NK-92 treated with Interleukin-12 subunit alpha and Interleukin-12 subunit beta, amount 100 ng/mL, for 24 hours (cell line): Measurements from ENCODE around the gene HYDIN.
"Not testable (repeated sequence)": the region's sequence is repeated elsewhere in the genome, so short reads cannot be mapped to it uniquely, and the experiment has no call there.

Experiments
- DNase-seq: peaks from one replicate; lab custom pipeline; 2025; lab: John Stamatoyannopoulos, UW

Gene HYDIN

DNA sequence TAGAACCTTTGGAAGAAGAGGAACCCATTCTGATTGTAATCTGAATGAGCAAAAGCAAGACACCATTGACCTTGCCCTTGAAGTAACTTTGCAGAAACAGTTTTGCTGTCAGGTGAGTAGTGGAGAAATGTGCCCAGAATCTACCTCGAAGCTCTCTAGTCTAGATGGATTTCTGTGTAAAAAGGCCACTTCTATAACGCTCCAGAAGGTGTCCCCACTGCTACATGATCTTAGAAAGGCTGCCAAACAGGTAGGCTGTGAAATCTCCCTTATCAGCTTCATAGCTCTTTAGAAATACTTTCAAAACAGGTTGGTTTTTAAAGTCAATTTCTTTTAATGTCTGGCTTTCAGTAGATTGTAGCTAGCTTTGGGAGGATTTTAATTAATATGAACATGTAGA is 230.8 kb downstream of the HYDIN start:
- not testable (repeated sequence) for DNase-seq

GRCh38 chr16:70995799-70996198 is 234.7 kb downstream of the HYDIN start:
- DNase-seq = not testable (repeated sequence)

DNA sequence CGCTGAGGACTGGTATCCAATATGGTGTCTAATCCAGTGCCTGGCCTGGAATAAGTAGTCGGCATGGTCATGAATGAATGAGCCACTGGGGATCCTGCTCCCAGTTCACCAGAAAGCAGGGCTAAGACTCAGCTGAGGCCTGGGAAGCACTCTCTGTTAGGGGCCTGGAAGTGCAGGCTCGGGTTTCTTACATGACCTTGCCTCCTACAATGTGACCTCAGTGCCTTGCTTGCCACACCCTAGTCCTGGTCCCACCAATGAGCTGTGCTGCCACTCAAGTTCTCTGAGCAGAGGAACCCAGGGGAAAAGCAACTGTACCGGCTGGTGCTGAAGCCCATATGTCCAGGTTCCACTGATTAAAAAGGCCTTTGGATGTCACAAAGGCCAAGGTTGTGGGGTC is 238.0 kb downstream of the HYDIN start:
- not testable (repeated sequence) for DNase-seq

- not testable (repeated sequence) for DNase-seq
These were observed 243.4 kb downstream of the HYDIN start for GRCh38 chr16:70987019-70987715.

DNA sequence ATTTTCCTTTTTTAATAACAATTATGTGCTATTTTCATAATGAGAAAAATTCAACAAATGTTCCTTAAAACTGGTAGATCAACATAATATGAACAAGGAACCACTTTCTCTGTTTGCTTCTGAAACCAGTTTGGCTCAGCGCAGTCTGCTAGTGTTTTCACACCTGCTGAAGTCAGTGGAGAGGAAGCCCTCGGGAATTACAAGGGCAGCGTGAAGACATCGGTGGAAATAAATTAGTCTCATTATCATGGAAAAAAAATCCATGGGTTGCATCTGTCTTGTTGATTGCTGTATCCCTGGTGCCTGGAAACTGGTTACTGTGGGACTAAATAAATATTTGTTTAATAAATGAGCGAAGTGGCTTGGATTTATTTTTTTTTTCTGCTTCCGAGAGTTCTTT is 245.8 kb downstream of the HYDIN start:
- not testable (repeated sequence) for DNase-seq

DNA sequence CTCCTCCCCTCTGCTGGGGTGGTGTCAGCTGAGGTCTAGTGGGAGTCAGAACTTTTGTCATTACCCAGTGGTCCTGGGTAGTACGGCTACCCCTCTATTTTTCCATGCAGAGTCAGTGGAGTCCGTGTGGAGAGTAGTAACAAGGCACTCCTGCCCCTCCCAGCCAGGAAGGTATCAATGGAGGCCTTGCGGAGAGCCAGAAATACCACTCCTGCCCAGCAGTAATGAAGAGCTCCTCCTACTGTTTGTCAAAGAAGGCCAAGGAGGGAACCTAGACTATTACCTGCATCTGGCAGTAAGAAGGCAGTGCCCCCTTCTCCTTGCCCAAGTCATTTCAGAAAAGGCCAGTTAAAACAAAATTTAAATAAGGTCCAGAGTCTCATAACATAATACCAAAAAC is 262.2 kb downstream of the HYDIN start:
- not testable (repeated sequence) for DNase-seq

- not testable (repeated sequence) for DNase-seq
These were observed 270.4 kb downstream of the HYDIN start for GRCh38 chr16:70960169-70960568.

DNA sequence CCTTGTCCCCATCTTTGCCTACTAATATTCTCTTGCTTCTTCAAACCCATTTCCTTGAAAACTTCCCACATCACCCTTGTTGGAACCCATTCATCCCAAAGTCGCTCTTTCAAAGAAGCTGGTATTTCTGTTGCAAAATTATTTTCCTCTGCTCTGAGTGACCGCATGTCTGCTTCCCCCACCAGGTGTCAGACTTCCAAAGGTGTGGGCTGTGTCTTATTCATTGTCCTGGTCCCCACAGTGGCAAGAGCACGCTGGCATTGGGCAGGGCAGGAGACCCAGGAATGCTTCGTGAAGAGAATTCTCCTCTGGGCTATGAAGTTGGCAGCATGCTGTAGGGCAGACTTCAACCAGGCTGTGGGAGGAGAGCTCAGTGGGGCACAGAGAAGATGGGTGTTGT is 275.6 kb downstream of the HYDIN start:
- DNase-seq = not testable (repeated sequence)

DNA sequence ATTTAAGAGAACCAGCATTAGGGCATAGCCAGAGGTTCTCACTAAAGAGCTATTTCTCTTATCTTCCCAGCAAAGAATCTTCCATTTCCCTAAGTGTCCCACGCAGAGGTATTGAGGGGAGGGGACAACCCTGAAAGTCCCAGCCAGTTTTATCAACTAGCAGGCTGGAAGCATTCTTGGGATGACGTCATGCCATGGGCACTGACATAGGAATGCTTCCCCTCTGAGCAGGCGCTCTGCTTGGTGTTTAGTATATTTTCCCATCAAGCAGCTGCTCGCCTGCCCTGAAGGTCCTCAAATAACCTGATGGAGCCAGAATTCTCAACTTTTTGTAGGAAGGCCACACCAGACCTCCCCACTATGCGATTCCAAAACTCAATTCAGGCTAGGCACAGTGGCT is 276.7 kb downstream of the HYDIN start:
- DNase-seq = not testable (repeated sequence)

DNA sequence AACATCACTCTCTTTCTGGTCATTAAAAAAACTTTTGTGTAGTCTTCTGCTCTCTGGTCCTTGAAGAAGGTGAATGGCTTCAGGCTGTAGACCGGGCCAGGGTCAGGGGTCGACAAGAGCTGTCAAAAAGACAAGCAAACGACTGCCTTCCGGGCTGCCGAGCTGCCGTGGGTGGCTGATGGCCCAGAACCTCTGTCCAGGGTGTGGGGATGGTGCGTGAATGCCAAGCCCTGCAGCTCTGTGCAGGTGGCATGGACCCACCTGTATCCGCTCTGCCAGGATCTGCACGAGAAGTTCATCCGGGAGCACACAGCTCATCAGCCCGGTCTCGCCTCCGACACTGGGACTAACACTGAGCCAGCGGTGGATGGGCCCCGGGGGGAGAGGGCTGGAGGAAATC is 287.0 kb downstream of the HYDIN start:
- not testable (repeated sequence) for DNase-seq

DNA sequence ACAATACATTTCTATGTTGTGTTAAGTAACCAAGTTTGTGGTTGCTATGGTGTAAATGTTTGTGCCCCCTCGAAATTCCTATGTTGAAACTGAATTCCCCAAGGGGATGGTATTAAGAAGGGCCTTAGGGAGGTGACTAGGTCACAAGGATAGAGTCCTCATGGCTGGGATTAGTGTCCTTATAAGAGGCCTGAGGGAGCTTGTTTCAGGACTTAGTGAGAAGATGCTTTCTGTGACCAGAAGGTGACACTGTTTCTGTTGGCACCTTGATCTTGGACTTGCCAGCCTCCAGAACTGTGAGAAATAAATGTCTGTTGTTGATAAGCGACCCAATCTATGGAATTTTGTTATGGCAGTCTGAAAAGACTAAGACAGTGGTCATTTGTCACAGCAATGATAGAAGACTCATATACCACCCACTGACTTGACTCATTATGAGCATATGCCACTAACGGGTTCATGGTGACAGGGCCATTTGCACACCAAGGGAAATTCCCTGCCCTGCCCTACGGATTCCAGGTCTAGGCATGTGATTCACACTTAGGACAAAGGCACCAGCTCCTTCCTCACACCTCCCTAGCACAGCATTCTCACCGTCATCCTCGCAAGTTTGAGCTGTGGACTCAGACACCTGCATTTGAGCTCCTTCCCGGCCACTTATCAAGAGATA is 290.7 kb downstream of the HYDIN start:
- not testable (repeated sequence) for DNase-seq

DNA sequence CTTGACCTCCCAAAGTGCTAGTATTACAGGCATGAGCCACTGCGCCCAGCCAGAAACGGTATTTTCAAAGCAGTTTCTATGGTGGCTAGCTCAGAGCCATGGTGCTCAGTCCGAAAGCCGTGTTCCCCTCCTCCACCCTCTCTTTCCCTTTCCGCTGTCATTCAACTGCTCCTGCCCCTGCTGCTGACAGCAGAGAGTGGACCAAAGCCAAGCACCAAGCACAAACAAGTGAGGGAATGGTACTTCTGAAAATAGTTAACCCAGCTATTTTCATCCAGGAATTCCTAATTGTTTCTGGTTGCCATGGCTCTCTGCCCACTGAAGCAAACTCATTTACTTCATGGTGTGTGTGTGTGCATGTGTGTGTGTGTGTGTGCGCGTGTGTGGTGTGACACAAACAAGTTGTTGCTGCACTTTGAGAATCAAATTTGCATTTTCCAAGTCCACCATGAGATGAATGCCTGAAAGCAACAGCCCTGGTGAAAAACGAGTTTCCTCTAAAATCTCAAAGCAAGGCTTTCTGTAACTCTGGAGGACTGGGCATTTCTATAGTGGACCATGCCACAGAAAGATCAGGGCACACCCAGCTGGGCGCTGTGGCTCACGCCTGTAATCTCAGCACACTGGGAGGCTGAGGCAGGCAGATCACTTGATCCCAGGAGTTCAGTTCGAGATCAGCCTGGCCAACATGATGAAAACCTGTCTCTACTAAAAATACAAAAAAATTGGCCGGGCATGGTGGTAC is 293.6 kb downstream of the HYDIN start:
- DNase-seq = not testable (repeated sequence)

DNA sequence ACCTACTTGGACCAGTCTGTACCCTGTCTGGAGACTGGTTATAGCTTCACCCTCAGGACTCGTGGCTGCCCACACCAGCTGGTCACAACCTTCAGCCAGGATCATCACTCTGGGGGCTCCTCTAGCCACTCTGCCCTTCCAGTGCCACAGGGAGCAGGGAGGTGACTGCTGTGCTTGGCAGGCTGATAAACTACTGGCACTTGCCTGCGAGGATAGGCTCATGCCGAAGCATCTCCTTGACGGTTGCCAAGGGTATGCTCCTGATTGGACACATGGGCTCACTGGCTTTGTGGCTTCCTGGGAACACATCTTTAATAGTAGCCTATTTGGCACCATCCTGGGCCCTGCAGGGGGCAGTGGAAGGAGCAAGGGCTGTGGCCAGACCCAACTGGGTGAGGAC is 295.2 kb downstream of the HYDIN start:
- DNase-seq = not testable (repeated sequence)

DNA sequence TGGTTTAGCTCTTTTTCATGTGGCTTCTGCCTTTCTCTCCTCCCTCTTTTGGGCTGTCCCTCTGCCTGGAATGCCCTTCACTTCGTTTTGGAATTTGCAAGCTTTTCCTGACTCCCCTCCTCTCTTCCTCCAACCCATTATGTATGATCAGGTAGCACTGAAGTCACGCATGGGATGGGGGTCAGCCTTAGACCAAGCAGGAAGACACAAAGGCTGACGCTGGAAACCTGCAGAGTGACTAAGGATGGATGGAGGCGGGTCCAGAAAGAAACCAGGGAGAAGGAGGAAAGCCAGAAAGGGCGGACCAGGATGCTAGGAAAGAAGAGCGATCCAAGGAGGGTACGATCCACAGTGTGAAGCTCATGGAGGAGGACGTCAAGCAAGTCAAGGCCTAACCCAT is 296.8 kb downstream of the HYDIN start:
- not testable (repeated sequence) for DNase-seq

- DNase-seq = not testable (repeated sequence)
These were observed 299.8 kb downstream of the HYDIN start for GRCh38 chr16:70930757-70931156.

DNA sequence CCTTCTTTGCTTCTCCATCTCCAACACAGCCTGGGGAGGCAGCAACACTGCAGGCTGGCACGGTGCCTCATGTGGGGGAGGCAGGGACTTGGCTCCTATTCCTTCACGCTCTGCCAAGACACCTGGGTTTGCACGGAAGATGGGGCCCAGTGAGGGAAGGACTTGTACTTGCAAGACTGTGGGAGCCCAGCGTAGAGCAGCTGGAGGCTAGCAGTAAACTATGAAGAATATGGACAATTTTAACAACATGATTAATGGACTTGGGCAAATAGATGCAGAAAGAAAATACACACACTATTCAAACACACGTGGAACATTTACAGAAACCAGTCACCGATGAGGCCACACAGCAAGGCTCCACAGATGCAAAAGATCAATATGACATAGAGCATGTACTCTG is 308.4 kb downstream of the HYDIN start:
- DNase-seq = not testable (repeated sequence)

DNA sequence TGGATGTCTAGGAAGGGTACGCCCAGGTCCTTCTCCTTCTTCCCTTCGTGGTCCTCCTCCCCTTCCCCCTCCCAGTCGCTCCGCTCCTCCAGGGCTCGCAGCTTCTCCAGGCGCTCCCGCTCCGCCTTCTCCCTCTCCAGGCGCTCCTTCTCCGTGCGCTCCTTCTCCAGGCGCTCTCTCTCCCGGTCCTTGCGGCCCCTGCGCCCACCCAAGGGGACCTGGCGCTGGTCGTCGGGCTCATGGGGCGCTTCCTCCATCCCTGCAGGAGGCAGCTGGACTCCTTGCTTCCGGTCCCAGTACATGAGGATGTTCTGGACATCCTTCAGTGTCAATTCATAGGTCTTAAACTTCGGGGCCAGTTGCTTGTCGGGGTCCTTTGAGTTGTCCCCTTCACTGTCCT is 309.9 kb downstream of the HYDIN start:
- DNase-seq = not testable (repeated sequence)

DNA sequence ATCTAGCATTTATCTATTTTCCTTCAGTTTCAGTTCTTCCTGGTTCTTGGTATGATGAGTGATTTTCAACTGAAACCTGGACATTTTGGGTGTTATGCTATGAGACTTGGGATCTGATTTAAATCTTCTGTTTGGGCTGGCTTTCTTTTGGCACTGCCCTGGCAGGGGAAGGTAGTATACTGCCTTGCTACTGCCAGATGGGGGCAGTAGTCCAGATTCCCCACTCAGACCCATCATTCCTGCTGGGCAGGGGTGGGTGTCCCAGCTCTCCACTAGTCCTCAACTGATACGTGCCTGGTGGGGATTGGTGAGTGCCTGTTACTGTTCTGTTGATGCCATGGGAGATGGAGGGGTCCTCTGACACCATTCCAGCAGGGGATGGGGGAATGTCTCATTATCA is 342.3 kb downstream of the HYDIN start:
- DNase-seq = not testable (repeated sequence)

DNA sequence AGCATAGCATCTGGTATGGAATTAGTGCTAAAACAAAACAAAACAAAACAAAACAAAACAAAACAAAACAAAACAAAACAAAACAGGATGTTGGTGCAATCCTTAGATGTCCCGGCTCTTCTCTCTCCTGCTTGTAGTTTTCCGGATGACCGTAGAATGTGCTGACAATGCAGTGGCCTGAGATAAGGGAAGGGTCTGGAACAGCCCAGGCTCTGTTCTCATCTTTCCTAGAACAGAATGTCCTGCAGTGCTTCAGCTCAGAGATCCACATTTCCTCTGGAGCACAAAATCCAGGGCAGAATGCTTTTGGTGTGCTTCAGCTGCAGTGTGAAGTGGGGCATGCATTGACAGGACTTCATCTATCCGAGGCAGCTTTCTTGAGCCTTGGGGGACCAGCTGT is 345.9 kb downstream of the HYDIN start:
- not testable (repeated sequence) for DNase-seq

DNA sequence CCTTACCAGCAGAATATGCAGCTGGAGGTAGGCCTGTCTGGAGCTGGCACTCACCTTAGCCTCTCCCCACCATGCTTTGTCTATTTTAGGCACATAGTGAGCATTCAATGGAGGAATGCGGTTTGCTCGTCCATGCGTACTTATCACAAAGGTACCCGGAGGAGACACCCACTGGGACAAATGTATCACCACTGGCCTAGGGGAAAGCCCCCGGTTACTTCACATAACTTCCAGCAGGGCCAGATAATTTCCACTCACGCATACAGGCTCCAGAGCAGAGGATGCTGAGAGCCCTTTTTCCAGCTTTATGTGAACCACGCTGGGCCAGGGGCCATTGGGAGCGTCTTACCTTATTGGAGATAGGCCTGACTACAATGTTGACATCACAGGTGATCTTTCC is 348.2 kb downstream of the HYDIN start:
- not testable (repeated sequence) for DNase-seq

DNA sequence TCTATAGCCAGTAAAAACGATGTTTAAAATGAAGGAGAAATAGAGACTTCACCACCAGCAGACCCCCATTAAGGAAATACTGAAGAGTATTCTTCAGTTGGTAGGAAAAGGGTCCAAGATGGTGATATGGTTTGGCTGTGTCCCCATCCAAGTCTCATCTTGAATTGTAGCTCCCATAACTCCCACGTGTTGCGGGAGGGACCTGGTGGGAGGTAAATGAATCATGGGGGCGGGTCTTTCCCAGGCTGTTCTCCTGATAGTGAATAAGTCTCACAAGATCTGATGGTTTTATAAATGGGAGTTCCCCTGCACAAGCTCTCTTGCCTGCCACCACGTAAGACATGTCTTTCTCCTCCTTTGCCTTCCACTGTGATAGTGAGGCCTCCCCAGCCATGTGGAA is 352.6 kb downstream of the HYDIN start:
- not testable (repeated sequence) for DNase-seq

DNA sequence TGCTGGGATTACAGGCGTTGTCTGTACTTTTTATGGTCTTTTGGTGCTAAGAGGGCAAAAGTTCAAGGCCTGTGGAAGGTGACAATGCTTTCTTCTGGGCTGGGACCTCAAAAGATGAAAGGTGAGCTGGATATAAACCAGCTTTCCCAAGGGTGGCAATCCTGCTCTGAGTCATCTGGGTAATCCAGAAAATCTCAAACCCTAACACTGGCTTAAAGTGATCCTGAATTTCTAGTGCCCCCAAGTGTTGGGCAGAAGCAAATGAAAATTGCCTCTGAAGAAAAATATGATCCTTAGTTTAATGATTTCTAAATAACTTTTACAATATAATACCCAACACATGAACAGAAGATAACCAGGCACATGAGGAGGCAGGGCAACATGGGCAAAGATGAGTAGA is 354.1 kb downstream of the HYDIN start:
- not testable (repeated sequence) for DNase-seq

- DNase-seq = not testable (repeated sequence)
These were observed 365.8 kb downstream of the HYDIN start for GRCh38 chr16:70864698-70865097.
